ENCODE results near the gene NTHL1. TPM values are rescaled to one million over a fixed set of nuclear protein-coding genes. Genes with fewer than 3 reads are reported as not detected.

The NTHL1 gene
- total and polyA plus RNA-seq, 9 of the 15 experiments (the other 6 are each of a cell fraction or from before 2014, with no cell fraction given): 1.1 to 58.8 (median 17.6) TPM

- POLR2A ChIA-PET: interaction anchor here (0.6 to 1.6 kb wide), 4 partner anchors 8 to 430 kb away, joined by 3 to 6 read pairs (median 4); partner anchors contain the start of genes RPS2 and TSC2
- peaks cover 7 to 93% of the 10 kb centered on the region in 2 experiments; a peak in 4 of 5 replicates for H3K4me1 ChIP-seq (replicated peaks in 1 of 2; ENCODE audit: control insufficient read depth in 2 of 2, insufficient read depth in 2 of 2, low read length in 2 of 2)
- FAIRE-seq (no peak), DNase-seq (ENCODE audit: extremely low read depth in 1 of 4, low spot score in 3 of 4) (no peak), ATAC-seq (no peak)
- no peaks in the 10 kb centered on the region for H3K9me3 ChIP-seq (replicated peaks; ENCODE audit: control insufficient read depth, insufficient read depth, low read depth, low read length)
- no TSS peak for BruUV-seq (replicated peaks)
- H2AFZ ChIP-seq (ENCODE audit: low read depth, low read length): no peak overlapping the region
- no peaks in the 10 kb centered on the region for H3K9me1 ChIP-seq (ENCODE audit: control insufficient read depth, insufficient read depth, low read length)
- WGBS (ENCODE audit: insufficient coverage, low coverage, missing lambda C conversion rate): 85% methylated on average over 31 of the region's 41 CpGs
- H4K20me1 ChIP-seq (replicated peaks; ENCODE audit: control insufficient read depth, insufficient read depth, low read length): no peaks in the 10 kb centered on the region
- peak overlapping the region in 1 of 2 experiments; percentile 79; a peak in 2 of 4 replicates for H3K9ac ChIP-seq (ENCODE audit: insufficient read depth in 1 of 2, low read depth in 2 of 2, low read length in 2 of 2)
- no peak overlapping the region for H3K27ac ChIP-seq (ENCODE audit: extremely low read depth, low read depth, low read length)
- intact Hi-C loops (cut with micrococcal nuclease) (no loop called here), in situ Hi-C loops (cut with MboI) (no loop called here)
- H3K4me2 ChIP-seq (ENCODE audit: insufficient read depth, low read length): no peak overlapping the region
- peaks cover 8% of the 10 kb centered on the region; the same call in 1 of the 3 replicates for H3K79me2 ChIP-seq (ENCODE audit: control insufficient read depth, insufficient read depth, low read length)
- no peak overlapping the region for H3K4me3 ChIP-seq
- CTCF ChIA-PET (ENCODE audit: low intra/inter-chr PET ratio): interaction anchor here (0.6 kb wide), 1 partner anchor 643 kb away, joined by 3 read pairs; no protein-coding TSS in a partner anchor
- H3K36me3 ChIP-seq (ENCODE audit: control insufficient read depth, insufficient read depth, low read length): peaks cover 23% of the 10 kb centered on the region; the same call in 1 of the 3 replicates
- H3K27me3 ChIP-seq (ENCODE audit: control insufficient read depth in 2 of 2, insufficient read depth in 2 of 2, low read length in 2 of 2): no peaks in the 10 kb centered on the region
- peak; percentile 86 for TF ChIP-seq ZBTB33 (CRISPR knock-in tag; IDR thresholded peaks at IDR 0.05)
- TF ChIP-seq GTF2F1 (IDR thresholded peaks at IDR 0.05; ENCODE audit: low read depth, low read length): no peak
- no peak for TF ChIP-seq ZNF121 (CRISPR knock-in tag; conservative IDR thresholded peaks at IDR 0.05)
- TF ChIP-seq NCOA4 (IDR thresholded peaks at IDR 0.05; ENCODE audit: partially characterized antibody): no peak
- TF ChIP-seq POLR2AphosphoS2 (IDR thresholded peaks at IDR 0.05; ENCODE audit: low read length): no peak
- TF ChIP-seq, protein P1, sequence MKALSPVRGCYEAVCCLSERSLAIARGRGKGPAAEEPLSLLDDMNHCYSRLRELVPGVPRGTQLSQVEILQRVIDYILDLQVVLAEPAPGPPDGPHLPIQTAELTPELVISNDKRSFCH (CRISPR knock-in tag; IDR thresholded peaks at IDR 0.05): no peak
- TF ChIP-seq, protein P1 (tag; IDR thresholded peaks at IDR 0.05): no peak
- no peak for TF ChIP-seq TAF1 (IDR thresholded peaks at IDR 0.05; ENCODE audit: control insufficient read depth, extremely low read depth, insufficient read depth, low read length, severe bottlenecking)
- no peak for TF ChIP-seq ZNF551 (CRISPR knock-in tag; IDR thresholded peaks at IDR 0.05)
- TF ChIP-seq PHB (CRISPR knock-in tag; IDR thresholded peaks at IDR 0.05): no peak
- TF ChIP-seq RB1 (IDR thresholded peaks at IDR 0.05; ENCODE audit: low read depth): no peak
- TF ChIP-seq BRCA1 (IDR thresholded peaks at IDR 0.05): no peak
- TF ChIP-seq BRCA1 (CRISPR knock-in tag; IDR thresholded peaks at IDR 0.05): no peak
- no peak for TF ChIP-seq POLR3G (IDR thresholded peaks at IDR 0.05; ENCODE audit: extremely low read depth, insufficient read length, insufficient replicate concordance)
- TF ChIP-seq PRDM10 (IDR thresholded peaks at IDR 0.05; ENCODE audit: partially characterized antibody): no peak
- TF ChIP-seq CGGBP1 (CRISPR knock-in tag; IDR thresholded peaks at IDR 0.05): no peak
These were observed 9.0 kb downstream of the NTHL1 start for GRCh38 chr16:2038382-2039231.

Data from K562 (cell line).